DOHH2 (cell line): ENCODE results near the gene EPHA5.

Experiments
- EZH2phosphoT487 ChIP-seq: fragments of 200-600 bp; sonication (generic); IDR thresholded peaks from 2 replicates; pipeline ENCODE4 v1.6.1; 2017; ENCODE audit warnings: borderline replicate concordance, mild to moderate bottlenecking, antibody characterized with exemption, low read length, moderate library complexity, mixed read lengths
- TF ChIP-seq, protein P1 (sequence below): fragments of 200-600 bp; sonication (generic); IDR thresholded peaks from one replicate; pipeline ENCODE4 v1.5.1; 2014; ENCODE audit warnings: antibody characterized with exemption, mild to moderate bottlenecking, low read depth, low read length; ENCODE audit not compliant: poor library complexity, severe bottlenecking

DNA sequence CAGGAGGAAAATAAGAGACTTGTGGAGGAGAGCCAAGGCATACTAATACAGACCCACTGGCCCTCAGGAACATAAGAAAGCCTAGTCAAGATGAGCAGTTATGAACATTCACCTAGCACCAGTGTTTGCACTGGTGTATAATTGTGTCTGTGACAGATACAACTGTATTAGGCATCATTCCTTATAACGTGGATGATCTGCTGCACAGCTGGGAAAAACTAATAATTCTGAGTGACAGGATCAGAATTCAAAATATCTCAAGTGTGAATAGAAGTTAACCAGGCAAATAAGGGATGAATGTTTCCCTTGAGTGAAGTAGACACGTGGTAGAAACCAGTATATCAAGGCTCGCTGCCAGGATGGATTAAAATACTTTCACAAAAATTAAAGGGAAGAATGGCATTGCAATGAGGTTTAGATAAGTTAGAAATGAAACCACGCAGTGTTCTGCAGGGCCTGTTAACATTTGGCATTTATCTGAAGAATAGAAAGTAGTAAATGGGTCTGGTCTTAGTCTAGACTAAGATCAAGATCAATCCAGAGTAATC, 325.9 kb downstream of the EPHA5 start:
- TF ChIP-seq, protein P1, sequence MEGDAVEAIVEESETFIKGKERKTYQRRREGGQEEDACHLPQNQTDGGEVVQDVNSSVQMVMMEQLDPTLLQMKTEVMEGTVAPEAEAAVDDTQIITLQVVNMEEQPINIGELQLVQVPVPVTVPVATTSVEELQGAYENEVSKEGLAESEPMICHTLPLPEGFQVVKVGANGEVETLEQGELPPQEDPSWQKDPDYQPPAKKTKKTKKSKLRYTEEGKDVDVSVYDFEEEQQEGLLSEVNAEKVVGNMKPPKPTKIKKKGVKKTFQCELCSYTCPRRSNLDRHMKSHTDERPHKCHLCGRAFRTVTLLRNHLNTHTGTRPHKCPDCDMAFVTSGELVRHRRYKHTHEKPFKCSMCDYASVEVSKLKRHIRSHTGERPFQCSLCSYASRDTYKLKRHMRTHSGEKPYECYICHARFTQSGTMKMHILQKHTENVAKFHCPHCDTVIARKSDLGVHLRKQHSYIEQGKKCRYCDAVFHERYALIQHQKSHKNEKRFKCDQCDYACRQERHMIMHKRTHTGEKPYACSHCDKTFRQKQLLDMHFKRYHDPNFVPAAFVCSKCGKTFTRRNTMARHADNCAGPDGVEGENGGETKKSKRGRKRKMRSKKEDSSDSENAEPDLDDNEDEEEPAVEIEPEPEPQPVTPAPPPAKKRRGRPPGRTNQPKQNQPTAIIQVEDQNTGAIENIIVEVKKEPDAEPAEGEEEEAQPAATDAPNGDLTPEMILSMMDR, result no peak
- no peak for TF ChIP-seq EZH2phosphoT487
